Neural cell (in vitro differentiated cells): Measurements from ENCODE around the gene HDGFL2. TPM values are rescaled to one million over a fixed set of nuclear protein-coding genes. Genes with fewer than 3 reads are reported as not detected.

Source experiments
- H2AFZ ChIP-seq: fragments of 200-600, 300-800 bp; sonication (generic), shearing (Covaris generic); 2 replicates; pipeline ENCODE4 v1.6.0; 2014; ENCODE audit warnings: low read depth, mild to moderate bottlenecking, antibody characterized with exemption, low read length, moderate library complexity
- H3F3A ChIP-seq: fragments of 200-600 bp; shearing (Covaris generic); 2 replicates; pipeline ENCODE4 v1.6.1; 2016; ENCODE audit warnings: mild to moderate bottlenecking, moderate library complexity, mixed read lengths, antibody characterized with exemption, low read length; ENCODE audit not compliant: insufficient read depth, poor library complexity, severe bottlenecking
- H3K27ac ChIP-seq: fragments of 200-600, 300-800 bp; sonication (generic), shearing (Covaris generic); 2 replicates; pipeline ENCODE4 v1.5.1; 2014; ENCODE audit warnings: mild to moderate bottlenecking, low read length, moderate library complexity
- H3K27me3 ChIP-seq: fragments of 300-800, 200-600 bp; sonication (generic), shearing (Covaris generic); 2 replicates; pipeline ENCODE4 v1.6.0; 2014; ENCODE audit warnings: mild to moderate bottlenecking, low read depth, low read length, moderate library complexity; ENCODE audit not compliant: insufficient read depth
- H3K36me3 ChIP-seq: fragments of 300-800, 200-600 bp; sonication (generic), shearing (Covaris generic); 2 replicates; pipeline ENCODE4 v1.5.1; 2014; ENCODE audit warnings: mild to moderate bottlenecking, antibody characterized with exemption, low read length, moderate library complexity; ENCODE audit not compliant: insufficient read depth
- H3K4me2 ChIP-seq: fragments of 300-800, 200-600 bp; sonication (generic), shearing (Covaris generic); 2 replicates; pipeline ENCODE4 v1.6.0; 2014; ENCODE audit warnings: mild to moderate bottlenecking, low read length
- H3K4me3 ChIP-seq: fragments of 300-800, 200-600 bp; sonication (generic), shearing (Covaris generic); 2 replicates; pipeline ENCODE4 v1.5.1; 2014; ENCODE audit warnings: mild to moderate bottlenecking, low read length, moderate library complexity
- H3K79me2 ChIP-seq: fragments of 200-600 bp; shearing (Covaris generic); replicated peaks from 2 replicates; pipeline ENCODE4 v1.6.0; 2014; ENCODE audit warnings: mild to moderate bottlenecking, low read length, moderate library complexity; ENCODE audit not compliant: insufficient read depth
- H3K9ac ChIP-seq: fragments of 300-800, 200-600 bp; sonication (generic), shearing (Covaris generic); 2 replicates; pipeline ENCODE4 v1.6.1; 2016; ENCODE audit warnings: mild to moderate bottlenecking, low read length, mixed read lengths
- H3K9me2 ChIP-seq: fragments of 200-600 bp; shearing (Covaris generic); 2 replicates; pipeline ENCODE4 v1.6.1; 2016; ENCODE audit warnings: mild to moderate bottlenecking, low read length, mixed read lengths; ENCODE audit not compliant: insufficient read depth
- H3K9me3 ChIP-seq: fragments of 200-600, 300-800 bp; sonication (generic), shearing (Covaris generic); 2 replicates; pipeline ENCODE4 v1.6.1; 2016; ENCODE audit warnings: mild to moderate bottlenecking, mixed run types, low read length, moderate library complexity, mixed read lengths
- H4K20me1 ChIP-seq: fragments of 200-600 bp; shearing (Covaris generic); 2 replicates; pipeline ENCODE4 v1.6.1; 2016; ENCODE audit warnings: mild to moderate bottlenecking, mixed run types; ENCODE audit not compliant: insufficient read depth
- EP300 ChIP-seq: fragments of 450-650 bp; conservative IDR thresholded peaks from 2 replicates; pipeline ENCODE4 v1.6.1; 2014; ENCODE audit warnings: antibody characterized with exemption, mild to moderate bottlenecking, moderate library complexity; ENCODE audit not compliant: poor library complexity, severe bottlenecking
- EZH2 ChIP-seq: fragments of 200-600, 300-800 bp; shearing (Covaris generic), sonication (generic); IDR thresholded peaks from 2 replicates; pipeline ENCODE4 v1.6.1; 2014; ENCODE audit warnings: antibody characterized with exemption, low read length, borderline replicate concordance, mild to moderate bottlenecking; ENCODE audit not compliant: insufficient read depth, poor library complexity, severe bottlenecking
- MXI1 ChIP-seq: fragments of 450-650 bp; conservative IDR thresholded peaks from 2 replicates; pipeline ENCODE4 v1.6.1; 2014; ENCODE audit warnings: antibody characterized with exemption, mild to moderate bottlenecking; ENCODE audit not compliant: poor library complexity, severe bottlenecking
- POLR2AphosphoS5 ChIP-seq: IDR thresholded peaks from 2 replicates; pipeline ENCODE4 v1.6.1; 2012
- RAD21 ChIP-seq: fragments of 450-650 bp; conservative IDR thresholded peaks from 2 replicates; pipeline ENCODE4 v1.6.1; 2014; ENCODE audit warnings: antibody characterized with exemption, mild to moderate bottlenecking, moderate library complexity
- SMC3 ChIP-seq: fragments of 450-650 bp; conservative IDR thresholded peaks from 2 replicates; pipeline ENCODE4 v1.6.1; 2014; ENCODE audit warnings: antibody characterized with exemption, mild to moderate bottlenecking, moderate library complexity; ENCODE audit not compliant: poor library complexity
- TAF1 ChIP-seq: IDR thresholded peaks from 2 replicates; pipeline ENCODE4 v1.6.1; 2012; ENCODE audit warnings: low read depth
- polyA plus RNA-seq: library from polyadenylated mRNA; depleted of rRNA; stranded (reverse); fragments of >200 nt; gene quantifications from 2 replicates; pipeline ENCODE4 v1.2.3, GENCODE V29; 2014
- TF ChIP-seq, protein P1 (sequence below): fragments of 450-650 bp; IDR thresholded peaks from 2 replicates; pipeline ENCODE4 v1.5.1; 2014; ENCODE audit warnings: antibody characterized with exemption, mild to moderate bottlenecking, moderate library complexity; ENCODE audit not compliant: poor library complexity, severe bottlenecking
- TF ChIP-seq, protein P2 (sequence below): IDR thresholded peaks from 2 replicates; pipeline ENCODE4 v1.6.1; 2012; ENCODE audit warnings: borderline replicate concordance

Gene HDGFL2
- polyA plus RNA-seq, 1 donor from 2014 or later = 79.7 TPM

DNA sequence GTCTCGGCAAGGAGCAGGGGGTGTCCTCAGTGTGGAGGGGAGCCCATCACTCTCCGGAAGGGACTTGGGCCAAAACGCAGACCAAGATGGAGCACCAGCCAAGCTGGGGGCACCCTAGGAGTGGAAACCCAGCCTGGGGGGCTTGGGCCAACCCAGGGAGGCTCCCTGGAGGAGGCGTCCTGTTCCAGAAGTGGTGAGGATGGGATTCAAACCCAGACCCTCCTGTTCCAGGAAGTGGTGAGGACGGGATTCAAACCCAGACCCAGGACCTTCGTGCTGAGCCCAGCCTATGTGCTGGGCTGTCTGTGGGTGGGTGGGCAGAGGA, 47.0 kb downstream of the HDGFL2 start:
- H3K9me3 ChIP-seq = no peaks in the 10 kb centered on the region
- no peak overlapping the region for H2AFZ ChIP-seq

DNA sequence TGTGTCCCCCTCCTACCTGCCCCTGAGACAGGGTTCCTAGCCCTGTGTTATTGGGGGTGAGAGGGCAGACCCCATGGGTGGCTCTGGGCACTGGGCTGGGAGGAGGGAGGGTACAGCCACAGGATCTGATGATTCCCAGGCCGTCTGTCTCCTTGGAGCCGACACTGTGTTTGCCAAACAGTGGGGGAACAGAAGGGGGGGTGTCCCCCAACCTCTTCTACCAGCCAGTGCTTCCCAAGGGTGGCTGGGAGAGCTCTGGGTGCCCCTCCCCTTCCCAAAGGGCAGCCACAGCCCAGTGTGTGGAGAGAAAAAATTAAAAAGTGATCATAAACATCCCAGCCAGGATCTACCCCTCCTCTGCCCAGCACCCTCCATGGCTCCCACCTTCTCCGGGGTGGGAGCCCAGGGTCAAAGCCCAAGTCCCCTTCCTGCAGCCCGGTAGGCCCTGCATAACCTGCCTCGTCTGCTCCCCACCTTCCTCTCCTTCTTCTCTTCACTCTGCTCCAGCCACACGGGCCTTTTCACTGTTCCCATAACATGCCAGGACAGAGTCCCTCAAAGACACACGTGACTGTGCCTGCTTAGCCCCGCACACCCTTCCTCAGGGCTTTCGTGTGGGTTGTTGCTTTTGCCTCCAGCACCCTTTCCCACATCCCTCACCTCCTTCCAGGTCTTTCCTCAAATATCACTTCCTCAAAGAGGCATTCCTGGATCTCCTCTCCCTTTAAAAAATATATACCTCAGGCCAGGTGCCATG, 47.6 kb downstream of the HDGFL2 start:
- Histone ChIP-seq H3K79me2 (no peaks in the 10 kb centered on the region), H3K27ac (no peak overlapping the region), H3K9me2 (no peaks in the 10 kb centered on the region), H3F3A (no peaks in the 10 kb centered on the region), H3K36me3 (no peaks in the 10 kb centered on the region), H3K9ac (no peak overlapping the region), H3K4me2 (no peak overlapping the region), H2AFZ (no peak overlapping the region), H4K20me1 (no peaks in the 10 kb centered on the region), H3K27me3 (no peaks in the 10 kb centered on the region), H3K9me3 (no peaks in the 10 kb centered on the region), H3K4me3 (no peak overlapping the region)
- TF ChIP-seq RAD21 (no peak), SMC3 (no peak), MXI1 (no peak), TAF1 (no peak), EZH2 (no peak), EP300 (no peak), POLR2AphosphoS5 (no peak)
- TF ChIP-seq, protein P1, sequence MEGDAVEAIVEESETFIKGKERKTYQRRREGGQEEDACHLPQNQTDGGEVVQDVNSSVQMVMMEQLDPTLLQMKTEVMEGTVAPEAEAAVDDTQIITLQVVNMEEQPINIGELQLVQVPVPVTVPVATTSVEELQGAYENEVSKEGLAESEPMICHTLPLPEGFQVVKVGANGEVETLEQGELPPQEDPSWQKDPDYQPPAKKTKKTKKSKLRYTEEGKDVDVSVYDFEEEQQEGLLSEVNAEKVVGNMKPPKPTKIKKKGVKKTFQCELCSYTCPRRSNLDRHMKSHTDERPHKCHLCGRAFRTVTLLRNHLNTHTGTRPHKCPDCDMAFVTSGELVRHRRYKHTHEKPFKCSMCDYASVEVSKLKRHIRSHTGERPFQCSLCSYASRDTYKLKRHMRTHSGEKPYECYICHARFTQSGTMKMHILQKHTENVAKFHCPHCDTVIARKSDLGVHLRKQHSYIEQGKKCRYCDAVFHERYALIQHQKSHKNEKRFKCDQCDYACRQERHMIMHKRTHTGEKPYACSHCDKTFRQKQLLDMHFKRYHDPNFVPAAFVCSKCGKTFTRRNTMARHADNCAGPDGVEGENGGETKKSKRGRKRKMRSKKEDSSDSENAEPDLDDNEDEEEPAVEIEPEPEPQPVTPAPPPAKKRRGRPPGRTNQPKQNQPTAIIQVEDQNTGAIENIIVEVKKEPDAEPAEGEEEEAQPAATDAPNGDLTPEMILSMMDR = no peak
- TF ChIP-seq, protein P2, sequence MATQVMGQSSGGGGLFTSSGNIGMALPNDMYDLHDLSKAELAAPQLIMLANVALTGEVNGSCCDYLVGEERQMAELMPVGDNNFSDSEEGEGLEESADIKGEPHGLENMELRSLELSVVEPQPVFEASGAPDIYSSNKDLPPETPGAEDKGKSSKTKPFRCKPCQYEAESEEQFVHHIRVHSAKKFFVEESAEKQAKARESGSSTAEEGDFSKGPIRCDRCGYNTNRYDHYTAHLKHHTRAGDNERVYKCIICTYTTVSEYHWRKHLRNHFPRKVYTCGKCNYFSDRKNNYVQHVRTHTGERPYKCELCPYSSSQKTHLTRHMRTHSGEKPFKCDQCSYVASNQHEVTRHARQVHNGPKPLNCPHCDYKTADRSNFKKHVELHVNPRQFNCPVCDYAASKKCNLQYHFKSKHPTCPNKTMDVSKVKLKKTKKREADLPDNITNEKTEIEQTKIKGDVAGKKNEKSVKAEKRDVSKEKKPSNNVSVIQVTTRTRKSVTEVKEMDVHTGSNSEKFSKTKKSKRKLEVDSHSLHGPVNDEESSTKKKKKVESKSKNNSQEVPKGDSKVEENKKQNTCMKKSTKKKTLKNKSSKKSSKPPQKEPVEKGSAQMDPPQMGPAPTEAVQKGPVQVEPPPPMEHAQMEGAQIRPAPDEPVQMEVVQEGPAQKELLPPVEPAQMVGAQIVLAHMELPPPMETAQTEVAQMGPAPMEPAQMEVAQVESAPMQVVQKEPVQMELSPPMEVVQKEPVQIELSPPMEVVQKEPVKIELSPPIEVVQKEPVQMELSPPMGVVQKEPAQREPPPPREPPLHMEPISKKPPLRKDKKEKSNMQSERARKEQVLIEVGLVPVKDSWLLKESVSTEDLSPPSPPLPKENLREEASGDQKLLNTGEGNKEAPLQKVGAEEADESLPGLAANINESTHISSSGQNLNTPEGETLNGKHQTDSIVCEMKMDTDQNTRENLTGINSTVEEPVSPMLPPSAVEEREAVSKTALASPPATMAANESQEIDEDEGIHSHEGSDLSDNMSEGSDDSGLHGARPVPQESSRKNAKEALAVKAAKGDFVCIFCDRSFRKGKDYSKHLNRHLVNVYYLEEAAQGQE = no peak

More for the DNA sequence above, 47.0 kb downstream of the HDGFL2 start:
- Histone ChIP-seq H3K9ac (no peak overlapping the region), H3K4me3 (no peak overlapping the region), H3K27ac (no peak overlapping the region), H3F3A (no peaks in the 10 kb centered on the region), H3K9me2 (no peaks in the 10 kb centered on the region), H3K4me2 (no peak overlapping the region), H3K36me3 (no peaks in the 10 kb centered on the region), H4K20me1 (no peaks in the 10 kb centered on the region), H3K79me2 (no peaks in the 10 kb centered on the region), H3K27me3 (no peaks in the 10 kb centered on the region)
- TF ChIP-seq RAD21 (no peak), EP300 (no peak), EZH2 (no peak), POLR2AphosphoS5 (no peak), SMC3 (no peak), TAF1 (no peak), MXI1 (no peak)
- TF ChIP-seq, protein P1 = no peak
- TF ChIP-seq, protein P2 = no peak
